Panc1 (cell line): ENCODE measurements around the gene SART1.

Source experiments
- CTCF ChIP-seq: fragments of 450-650 bp; IDR thresholded peaks from 2 replicates; pipeline ENCODE4 v1.5.1; 2017; ENCODE audit warnings: mild to moderate bottlenecking
- POLR2AphosphoS5 ChIP-seq: IDR thresholded peaks from 2 replicates; pipeline ENCODE4 v1.6.1; 2012; ENCODE audit warnings: mild to moderate bottlenecking, low read depth, low read length, moderate library complexity
- REST ChIP-seq, 2 experiments: IDR thresholded peaks; 2 replicates each; pipeline ENCODE4 v1.6.1; 2011 to 2012; ENCODE audit warnings: low read depth in 2 of 2, control low read depth in 1 of 2, low read length in 1 of 2, mild to moderate bottlenecking in 1 of 2, moderate library complexity in 1 of 2; ENCODE audit not compliant: insufficient read depth in 1 of 2
- SIN3A ChIP-seq: IDR thresholded peaks from 2 replicates; pipeline ENCODE4 v1.6.1; 2012; ENCODE audit warnings: low read depth, mild to moderate bottlenecking, low read length, moderate library complexity, borderline replicate concordance; ENCODE audit not compliant: insufficient read depth
- TCF7L2 ChIP-seq: IDR thresholded peaks from 2 replicates; pipeline ENCODE4 v1.6.1; 2011; ENCODE audit warnings: mild to moderate bottlenecking, low read depth, low read length, inconsistent platforms

GRCh38 chr11:66016793-66017177 lies 55.3 kb downstream of the SART1 start:
- TF ChIP-seq CTCF (no peak), POLR2AphosphoS5 (no peak), REST (IDR thresholded peaks at IDR 0.05; ENCODE audit: insufficient read depth in 1 of 2, low read depth in 2 of 2, low read length in 1 of 2) (no peak), SIN3A (no peak), TCF7L2 (no peak)
